Panc1 (cell line): ENCODE data around the gene CCNYL1.
A peak's percentile ranks its signal among the peaks of the same experiment; 100 is the strongest.

Experiments used
- CTCF ChIP-seq: fragments of 450-650 bp; IDR thresholded peaks from 2 replicates; pipeline ENCODE4 v1.5.1; 2017; ENCODE audit warnings: mild to moderate bottlenecking
- POLR2AphosphoS5 ChIP-seq: IDR thresholded peaks from 2 replicates; pipeline ENCODE4 v1.6.1; 2012; ENCODE audit warnings: mild to moderate bottlenecking, low read depth, low read length, moderate library complexity
- SIN3A ChIP-seq: IDR thresholded peaks from 2 replicates; pipeline ENCODE4 v1.6.1; 2012; ENCODE audit warnings: low read depth, mild to moderate bottlenecking, low read length, moderate library complexity, borderline replicate concordance; ENCODE audit not compliant: insufficient read depth
- TCF7L2 ChIP-seq: IDR thresholded peaks from 2 replicates; pipeline ENCODE4 v1.6.1; 2011; ENCODE audit warnings: mild to moderate bottlenecking, low read depth, low read length, inconsistent platforms
- TF ChIP-seq, protein P1 (sequence below), 2 experiments: IDR thresholded peaks; 2 replicates each; pipeline ENCODE4 v1.6.1; 2011 to 2012; ENCODE audit warnings: low read depth in 2 of 2, control low read depth in 1 of 2, low read length in 1 of 2, mild to moderate bottlenecking in 1 of 2, moderate library complexity in 1 of 2; ENCODE audit not compliant: insufficient read depth in 1 of 2

GRCh38 chr2:207711750-207712530 lies 500 bp downstream of the CCNYL1 start:
- TF ChIP-seq CTCF = no peak
- no peak for TF ChIP-seq POLR2AphosphoS5
- TF ChIP-seq, protein P1, sequence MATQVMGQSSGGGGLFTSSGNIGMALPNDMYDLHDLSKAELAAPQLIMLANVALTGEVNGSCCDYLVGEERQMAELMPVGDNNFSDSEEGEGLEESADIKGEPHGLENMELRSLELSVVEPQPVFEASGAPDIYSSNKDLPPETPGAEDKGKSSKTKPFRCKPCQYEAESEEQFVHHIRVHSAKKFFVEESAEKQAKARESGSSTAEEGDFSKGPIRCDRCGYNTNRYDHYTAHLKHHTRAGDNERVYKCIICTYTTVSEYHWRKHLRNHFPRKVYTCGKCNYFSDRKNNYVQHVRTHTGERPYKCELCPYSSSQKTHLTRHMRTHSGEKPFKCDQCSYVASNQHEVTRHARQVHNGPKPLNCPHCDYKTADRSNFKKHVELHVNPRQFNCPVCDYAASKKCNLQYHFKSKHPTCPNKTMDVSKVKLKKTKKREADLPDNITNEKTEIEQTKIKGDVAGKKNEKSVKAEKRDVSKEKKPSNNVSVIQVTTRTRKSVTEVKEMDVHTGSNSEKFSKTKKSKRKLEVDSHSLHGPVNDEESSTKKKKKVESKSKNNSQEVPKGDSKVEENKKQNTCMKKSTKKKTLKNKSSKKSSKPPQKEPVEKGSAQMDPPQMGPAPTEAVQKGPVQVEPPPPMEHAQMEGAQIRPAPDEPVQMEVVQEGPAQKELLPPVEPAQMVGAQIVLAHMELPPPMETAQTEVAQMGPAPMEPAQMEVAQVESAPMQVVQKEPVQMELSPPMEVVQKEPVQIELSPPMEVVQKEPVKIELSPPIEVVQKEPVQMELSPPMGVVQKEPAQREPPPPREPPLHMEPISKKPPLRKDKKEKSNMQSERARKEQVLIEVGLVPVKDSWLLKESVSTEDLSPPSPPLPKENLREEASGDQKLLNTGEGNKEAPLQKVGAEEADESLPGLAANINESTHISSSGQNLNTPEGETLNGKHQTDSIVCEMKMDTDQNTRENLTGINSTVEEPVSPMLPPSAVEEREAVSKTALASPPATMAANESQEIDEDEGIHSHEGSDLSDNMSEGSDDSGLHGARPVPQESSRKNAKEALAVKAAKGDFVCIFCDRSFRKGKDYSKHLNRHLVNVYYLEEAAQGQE (IDR thresholded peaks at IDR 0.05; ENCODE audit: insufficient read depth in 1 of 2, low read depth in 2 of 2, low read length in 1 of 2) = no peak
- TF ChIP-seq SIN3A = 0 out of 2 replicates have a peak, but pooled peaks have one; percentile 62
- no peak for TF ChIP-seq TCF7L2
